Prostate gland (tissue), 2 donors: ENCODE data around the gene FADS1. TPM values are rescaled to one million over a fixed set of nuclear protein-coding genes. Genes with fewer than 3 reads are reported as not detected.

ENCODE experiments used
- DNase-seq: peaks from one replicate; pipeline ENCODE4 v3.0.0-alpha.2; 2019; ENCODE audit warnings: low spot score
- H3K27ac ChIP-seq, 2 donors: fragments of 200-600 bp; sonication (generic); 2 replicates each; pipeline ENCODE4 v1.5.1; 2017 to 2019
- H3K27me3 ChIP-seq: fragments of 200-600 bp; sonication (generic); replicated peaks from 2 replicates; pipeline ENCODE4 v1.5.1; 2019; ENCODE audit not compliant: insufficient read depth
- H3K36me3 ChIP-seq, 2 donors: fragments of 200-600 bp; sonication (generic); 1 replicate in 1 of 2; 2 replicates in 1 of 2; pipeline versions ENCODE4 v1.5.1 to v1.8.1; 2017 to 2019
- H3K4me1 ChIP-seq: fragments of 200-600 bp; sonication (generic); replicated peaks from 2 replicates; pipeline ENCODE4 v1.5.1; 2019
- H3K4me3 ChIP-seq, 2 donors: fragments of 200-600 bp; sonication (generic); 2 replicates each; pipeline ENCODE4 v1.5.1; 2017 to 2019
- H3K9me3 ChIP-seq: fragments of 200-600 bp; sonication (generic); 2 replicates; pipeline ENCODE4 v1.5.1; 2017
- POLR2A ChIP-seq: fragments of 450-650 bp; IDR thresholded peaks from one replicate; pipeline ENCODE4 v1.6.1; 2016; ENCODE audit warnings: antibody characterized with exemption, mild to moderate bottlenecking
- POLR2AphosphoS5 ChIP-seq: sonication (generic); formaldehyde crosslinking; IDR thresholded peaks from one replicate; pipeline ENCODE4 v1.6.1; 2017; ENCODE audit warnings: antibody characterized with exemption
- WGBS: methylation state at CpG from one replicate; pipeline ENCODE4 v1.1.5; 2018; 5-methylcytosine and 5-hydroxymethylcytosine counted together
- intact Hi-C: fragments of 100-400 bp; cut with DNase I; formaldehyde crosslinking; loops from one replicate; pipeline ENCODE4 v1.14.2; 2022
- total RNA-seq, 2 donors: library from RNA; depleted of rRNA; stranded (reverse); fragments of >200 nt; gene quantifications; one replicate each; pipeline ENCODE4 v1.1.0, GENCODE V29; 2016
- TF ChIP-seq, protein P1 (sequence below), 4 experiments: fragments of 200-600 bp in 2 of 4; fragments of 450-650 bp in 2 of 4; sonication (generic) in 2 of 4; IDR thresholded peaks; 1 replicate in 3 of 4; 2 replicates in 1 of 4; pipeline ENCODE4 v1.5.1; 2016 to 2019; ENCODE audit warnings: antibody characterized with exemption in 4 of 4, mild to moderate bottlenecking in 2 of 4, moderate library complexity in 2 of 4

Gene FADS1
- total RNA-seq, 2 donors from 2014 or later = 15.0 to 38.7 TPM

DNA sequence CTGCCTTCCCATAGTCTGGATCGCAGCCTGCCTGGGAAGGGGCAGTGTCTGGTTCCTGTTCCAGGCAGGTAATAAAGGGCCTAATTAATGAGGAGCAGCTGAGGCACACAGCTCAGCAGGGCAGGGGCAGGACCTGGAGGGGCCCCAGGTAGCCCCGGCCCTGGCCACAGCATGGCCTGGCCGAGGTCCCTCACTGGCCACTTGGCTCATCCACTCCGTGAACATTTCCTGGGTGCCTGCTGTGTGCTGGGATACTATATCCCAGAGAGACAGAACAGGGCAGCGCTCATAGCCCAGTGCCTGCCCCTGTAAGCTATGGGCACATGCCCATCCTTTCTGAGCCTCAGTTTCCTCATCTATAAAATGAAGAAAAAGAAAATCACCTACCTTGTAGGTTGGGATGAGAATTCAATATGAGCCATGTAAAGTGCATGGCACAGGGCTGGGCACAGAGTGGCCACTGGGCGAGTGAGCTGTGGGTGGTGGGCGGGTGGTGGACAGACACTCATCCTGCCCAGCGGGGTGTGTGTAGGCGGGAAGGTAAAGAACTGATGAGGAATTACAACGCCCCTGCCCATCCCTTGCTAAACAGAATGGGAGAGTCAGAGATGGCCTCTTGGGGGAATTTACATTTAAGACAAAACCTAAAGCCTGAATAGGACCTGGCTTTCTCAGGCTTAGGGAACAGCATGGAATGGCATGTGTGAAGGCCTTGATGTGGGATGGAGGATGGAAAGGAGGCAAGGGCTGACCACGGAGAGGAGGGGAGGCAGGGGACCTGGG is 55.2 kb downstream of the FADS1 start:
- no peaks in the 10 kb centered on the region for H3K36me3 ChIP-seq
- no peaks in the 10 kb centered on the region for H3K4me1 ChIP-seq
- WGBS = 82% methylated on average over 11 of the region's 11 CpGs
- H3K27ac ChIP-seq = no peak overlapping the region
- H3K27me3 ChIP-seq = no peaks in the 10 kb centered on the region
- DNase-seq = no peak
- H3K4me3 ChIP-seq = no peak overlapping the region
- no peaks in the 10 kb centered on the region for H3K9me3 ChIP-seq
- TF ChIP-seq POLR2A (no peak), POLR2AphosphoS5 (no peak)
- TF ChIP-seq, protein P1, sequence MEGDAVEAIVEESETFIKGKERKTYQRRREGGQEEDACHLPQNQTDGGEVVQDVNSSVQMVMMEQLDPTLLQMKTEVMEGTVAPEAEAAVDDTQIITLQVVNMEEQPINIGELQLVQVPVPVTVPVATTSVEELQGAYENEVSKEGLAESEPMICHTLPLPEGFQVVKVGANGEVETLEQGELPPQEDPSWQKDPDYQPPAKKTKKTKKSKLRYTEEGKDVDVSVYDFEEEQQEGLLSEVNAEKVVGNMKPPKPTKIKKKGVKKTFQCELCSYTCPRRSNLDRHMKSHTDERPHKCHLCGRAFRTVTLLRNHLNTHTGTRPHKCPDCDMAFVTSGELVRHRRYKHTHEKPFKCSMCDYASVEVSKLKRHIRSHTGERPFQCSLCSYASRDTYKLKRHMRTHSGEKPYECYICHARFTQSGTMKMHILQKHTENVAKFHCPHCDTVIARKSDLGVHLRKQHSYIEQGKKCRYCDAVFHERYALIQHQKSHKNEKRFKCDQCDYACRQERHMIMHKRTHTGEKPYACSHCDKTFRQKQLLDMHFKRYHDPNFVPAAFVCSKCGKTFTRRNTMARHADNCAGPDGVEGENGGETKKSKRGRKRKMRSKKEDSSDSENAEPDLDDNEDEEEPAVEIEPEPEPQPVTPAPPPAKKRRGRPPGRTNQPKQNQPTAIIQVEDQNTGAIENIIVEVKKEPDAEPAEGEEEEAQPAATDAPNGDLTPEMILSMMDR (IDR thresholded peaks at IDR 0.05) = no peak
- intact Hi-C loops = no loop called here

DNA sequence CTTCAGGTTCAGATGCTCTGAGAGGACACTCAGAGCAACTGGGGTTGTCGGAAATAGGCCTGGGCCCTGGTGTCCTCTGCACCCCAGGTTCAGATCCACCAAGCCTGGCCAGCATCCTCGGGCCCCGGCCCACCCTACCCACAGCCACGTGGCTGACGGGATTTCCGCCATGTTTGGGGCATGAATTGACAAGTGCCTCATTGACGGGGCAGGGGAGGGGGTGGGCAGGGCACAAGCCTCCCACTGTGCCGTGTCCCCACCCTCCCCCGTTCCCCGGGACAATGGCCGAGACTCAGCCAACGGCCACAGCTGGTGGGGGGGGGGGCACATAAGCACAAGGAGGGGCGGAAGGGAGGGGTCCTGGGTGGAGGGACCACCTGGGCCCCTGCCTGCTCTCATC is 55.9 kb downstream of the FADS1 start:
- H3K9me3 ChIP-seq = no peaks in the 10 kb centered on the region
- no peaks in the 10 kb centered on the region for H3K27me3 ChIP-seq
- no peak for TF ChIP-seq POLR2A
- TF ChIP-seq, protein P1 (IDR thresholded peaks at IDR 0.05) = no peak
- no peak for TF ChIP-seq POLR2AphosphoS5
- no peak overlapping the region for H3K27ac ChIP-seq
- H3K4me3 ChIP-seq = no peak overlapping the region
- WGBS = 59% methylated on average over 10 of the region's 13 CpGs
- H3K36me3 ChIP-seq = no peaks in the 10 kb centered on the region
- intact Hi-C loops = no loop called here
- H3K4me1 ChIP-seq = no peaks in the 10 kb centered on the region
- DNase-seq = no peak

- no peak overlapping the region for H3K4me3 ChIP-seq
Observed at GRCh38 chr11:61757213-61757862, 59.5 kb downstream of the FADS1 start.

GRCh38 chr11:61756452-61757212 is 60.2 kb downstream of the FADS1 start:
- no peaks in the 10 kb centered on the region for H3K27me3 ChIP-seq
- H3K27ac ChIP-seq = no peak overlapping the region
- no peaks in the 10 kb centered on the region for H3K9me3 ChIP-seq
- intact Hi-C loops = no loop called here
- H3K36me3 ChIP-seq = no peaks in the 10 kb centered on the region
- no peak for TF ChIP-seq POLR2AphosphoS5
- TF ChIP-seq, protein P1 (IDR thresholded peaks at IDR 0.05) = no peak
- no peak for TF ChIP-seq POLR2A
- WGBS = 89% methylated on average over 9 of the region's 9 CpGs
- H3K4me3 ChIP-seq = no peak overlapping the region
- H3K4me1 ChIP-seq = no peaks in the 10 kb centered on the region
- DNase-seq = no peak

More at GRCh38 chr11:61757213-61757862, 59.5 kb downstream of the FADS1 start:
- no peak for TF ChIP-seq POLR2AphosphoS5
- TF ChIP-seq, protein P1 (IDR thresholded peaks at IDR 0.05) = no peak
- TF ChIP-seq POLR2A = no peak
- Histone ChIP-seq H3K4me1 (no peaks in the 10 kb centered on the region), H3K27me3 (no peaks in the 10 kb centered on the region), H3K36me3 (no peaks in the 10 kb centered on the region), H3K9me3 (no peaks in the 10 kb centered on the region), H3K27ac (no peak overlapping the region)
- no peak for DNase-seq
- 78% methylated on average over 8 of the region's 15 CpGs for whole genome bisulfite sequencing
- intact Hi-C loops = no loop called here
